Measurements from ENCODE around the gene NKAIN2.
"Not testable (repeated sequence)": the region's sequence is repeated elsewhere in the genome, so short reads cannot be mapped to it uniquely, and the experiment has no call there.

NKAIN2 gene

GRCh38 chr6:124682751-124683150, 879.1 kb downstream of the NKAIN2 start:
- DNase-seq (ENCODE audit: low read depth): no peak
- no peak for TF ChIP-seq CTCF (IDR thresholded peaks at IDR 0.05; ENCODE audit: insufficient read depth, low read depth, low read length, missing control alignments)
- no peak overlapping the region for H3K4me3 ChIP-seq (ENCODE audit: low read depth, low read length)

GRCh38 chr6:124683507-124683906, 879.8 kb downstream of the NKAIN2 start:
- DNase-seq (ENCODE audit: low read depth): no peak
- no peak overlapping the region for H3K4me3 ChIP-seq (ENCODE audit: low read depth, low read length)
- no peak for TF ChIP-seq CTCF (IDR thresholded peaks at IDR 0.05; ENCODE audit: insufficient read depth, low read depth, low read length, missing control alignments)

- no peak for TF ChIP-seq CTCF (IDR thresholded peaks at IDR 0.05; ENCODE audit: insufficient read depth, low read depth, low read length, missing control alignments)
- H3K4me3 ChIP-seq (ENCODE audit: low read depth, low read length): no peak overlapping the region
- no peak for DNase-seq (ENCODE audit: low read depth)
Observed at GRCh38 chr6:124684621-124685020, 881.0 kb downstream of the NKAIN2 start.

GRCh38 chr6:124688369-124688768, 884.7 kb downstream of the NKAIN2 start:
- no peak for TF ChIP-seq CTCF (IDR thresholded peaks at IDR 0.05; ENCODE audit: insufficient read depth, low read depth, low read length, missing control alignments)
- no peak for DNase-seq (ENCODE audit: low read depth)
- H3K4me3 ChIP-seq (ENCODE audit: low read depth, low read length): no peak overlapping the region

GRCh38 chr6:124694139-124694705, 890.6 kb downstream of the NKAIN2 start:
- TF ChIP-seq CTCF (IDR thresholded peaks at IDR 0.05; ENCODE audit: insufficient read depth, low read depth, low read length, missing control alignments): no peak
- no peak for DNase-seq (ENCODE audit: low read depth)

GRCh38 chr6:124699038-124699437, 895.4 kb downstream of the NKAIN2 start:
- H3K4me3 ChIP-seq (ENCODE audit: low read depth, low read length): no peak overlapping the region
- no peak for TF ChIP-seq CTCF (IDR thresholded peaks at IDR 0.05; ENCODE audit: insufficient read depth, low read depth, low read length, missing control alignments)
- DNase-seq (ENCODE audit: low read depth): no peak

More at GRCh38 chr6:124694139-124694705, 890.6 kb downstream of the NKAIN2 start:
- H3K4me3 ChIP-seq (ENCODE audit: low read depth, low read length): no peak overlapping the region

- no peak overlapping the region for H3K4me3 ChIP-seq (ENCODE audit: low read depth, low read length)
- no peak for DNase-seq (ENCODE audit: low read depth)
- no peak for TF ChIP-seq CTCF (IDR thresholded peaks at IDR 0.05; ENCODE audit: insufficient read depth, low read depth, low read length, missing control alignments)
Observed at GRCh38 chr6:124703541-124703940, 899.9 kb downstream of the NKAIN2 start.

- H3K4me3 ChIP-seq (ENCODE audit: low read depth, low read length); DNase-seq (ENCODE audit: low read depth): not testable (repeated sequence)
Observed at GRCh38 chr6:124712532-124712931, 908.9 kb downstream of the NKAIN2 start.

All from GM12865 (cell line).